ENCODE data around the gene PARS2. TPM values are rescaled to one million over a fixed set of nuclear protein-coding genes. Genes with fewer than 3 reads are reported as not detected.

Gene PARS2
- total and polyA plus RNA-seq, 4 donors: 2.1 to 4.1 (median 3.3) TPM

GRCh38 chr1:54808443-54809207 lies 44.3 kb upstream of the PARS2 start:
- no peak for DNase-seq (ENCODE audit: low spot score)
- TF ChIP-seq, protein P1, sequence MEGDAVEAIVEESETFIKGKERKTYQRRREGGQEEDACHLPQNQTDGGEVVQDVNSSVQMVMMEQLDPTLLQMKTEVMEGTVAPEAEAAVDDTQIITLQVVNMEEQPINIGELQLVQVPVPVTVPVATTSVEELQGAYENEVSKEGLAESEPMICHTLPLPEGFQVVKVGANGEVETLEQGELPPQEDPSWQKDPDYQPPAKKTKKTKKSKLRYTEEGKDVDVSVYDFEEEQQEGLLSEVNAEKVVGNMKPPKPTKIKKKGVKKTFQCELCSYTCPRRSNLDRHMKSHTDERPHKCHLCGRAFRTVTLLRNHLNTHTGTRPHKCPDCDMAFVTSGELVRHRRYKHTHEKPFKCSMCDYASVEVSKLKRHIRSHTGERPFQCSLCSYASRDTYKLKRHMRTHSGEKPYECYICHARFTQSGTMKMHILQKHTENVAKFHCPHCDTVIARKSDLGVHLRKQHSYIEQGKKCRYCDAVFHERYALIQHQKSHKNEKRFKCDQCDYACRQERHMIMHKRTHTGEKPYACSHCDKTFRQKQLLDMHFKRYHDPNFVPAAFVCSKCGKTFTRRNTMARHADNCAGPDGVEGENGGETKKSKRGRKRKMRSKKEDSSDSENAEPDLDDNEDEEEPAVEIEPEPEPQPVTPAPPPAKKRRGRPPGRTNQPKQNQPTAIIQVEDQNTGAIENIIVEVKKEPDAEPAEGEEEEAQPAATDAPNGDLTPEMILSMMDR (IDR thresholded peaks at IDR 0.05; ENCODE audit: low read depth, low read length, missing input control): no peak
- peak; percentile 16 for TF ChIP-seq SP1 (IDR thresholded peaks at IDR 0.05)
- peak; percentile 48 to 80 for TF ChIP-seq RXRA (IDR thresholded peaks at IDR 0.05)
- no peak for TF ChIP-seq HNF4G (IDR thresholded peaks at IDR 0.05)
- no peak for TF ChIP-seq FOXA2 (IDR thresholded peaks at IDR 0.05)
- no peak for TF ChIP-seq JUND (IDR thresholded peaks at IDR 0.05)
- TF ChIP-seq RAD21 (IDR thresholded peaks at IDR 0.05): peak in 1 of 2 donors; percentile 52
- no peak for TF ChIP-seq NR2F2 (IDR thresholded peaks at IDR 0.05)
- peak; percentile 43 to 73 for TF ChIP-seq HNF4A (conservative IDR thresholded peaks at IDR 0.05)
- no peak for TF ChIP-seq MAX (IDR thresholded peaks at IDR 0.05)
- TF ChIP-seq GABPA (IDR thresholded peaks at IDR 0.05 in 1 of 2, conservative IDR thresholded peaks at IDR 0.05 in 1 of 2): no peak
- no peak for TF ChIP-seq ATF3 (IDR thresholded peaks at IDR 0.05)
- TF ChIP-seq FOXA1 (IDR thresholded peaks at IDR 0.05): no peak
- TF ChIP-seq, protein P2, sequence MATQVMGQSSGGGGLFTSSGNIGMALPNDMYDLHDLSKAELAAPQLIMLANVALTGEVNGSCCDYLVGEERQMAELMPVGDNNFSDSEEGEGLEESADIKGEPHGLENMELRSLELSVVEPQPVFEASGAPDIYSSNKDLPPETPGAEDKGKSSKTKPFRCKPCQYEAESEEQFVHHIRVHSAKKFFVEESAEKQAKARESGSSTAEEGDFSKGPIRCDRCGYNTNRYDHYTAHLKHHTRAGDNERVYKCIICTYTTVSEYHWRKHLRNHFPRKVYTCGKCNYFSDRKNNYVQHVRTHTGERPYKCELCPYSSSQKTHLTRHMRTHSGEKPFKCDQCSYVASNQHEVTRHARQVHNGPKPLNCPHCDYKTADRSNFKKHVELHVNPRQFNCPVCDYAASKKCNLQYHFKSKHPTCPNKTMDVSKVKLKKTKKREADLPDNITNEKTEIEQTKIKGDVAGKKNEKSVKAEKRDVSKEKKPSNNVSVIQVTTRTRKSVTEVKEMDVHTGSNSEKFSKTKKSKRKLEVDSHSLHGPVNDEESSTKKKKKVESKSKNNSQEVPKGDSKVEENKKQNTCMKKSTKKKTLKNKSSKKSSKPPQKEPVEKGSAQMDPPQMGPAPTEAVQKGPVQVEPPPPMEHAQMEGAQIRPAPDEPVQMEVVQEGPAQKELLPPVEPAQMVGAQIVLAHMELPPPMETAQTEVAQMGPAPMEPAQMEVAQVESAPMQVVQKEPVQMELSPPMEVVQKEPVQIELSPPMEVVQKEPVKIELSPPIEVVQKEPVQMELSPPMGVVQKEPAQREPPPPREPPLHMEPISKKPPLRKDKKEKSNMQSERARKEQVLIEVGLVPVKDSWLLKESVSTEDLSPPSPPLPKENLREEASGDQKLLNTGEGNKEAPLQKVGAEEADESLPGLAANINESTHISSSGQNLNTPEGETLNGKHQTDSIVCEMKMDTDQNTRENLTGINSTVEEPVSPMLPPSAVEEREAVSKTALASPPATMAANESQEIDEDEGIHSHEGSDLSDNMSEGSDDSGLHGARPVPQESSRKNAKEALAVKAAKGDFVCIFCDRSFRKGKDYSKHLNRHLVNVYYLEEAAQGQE (IDR thresholded peaks at IDR 0.05): no peak
- Histone ChIP-seq H3K36me3 (ENCODE audit: control insufficient read depth in 4 of 4, insufficient read depth in 3 of 4, low read depth in 1 of 4, low read length in 3 of 4) (no peaks in the 10 kb centered on the region), H3K27ac (ENCODE audit: low read depth in 1 of 2, low read length in 2 of 2) (no peak overlapping the region), H3K9ac (ENCODE audit: low read depth in 1 of 2, low read length in 2 of 2) (no peak overlapping the region), H3K4me1 (ENCODE audit: control insufficient read depth in 4 of 4, insufficient read depth in 4 of 4, low read length in 3 of 4) (peaks cover 8 to 49% (median 35%) of the 10 kb centered on the region in 4 donors), H3K9me3 (ENCODE audit: control insufficient read depth in 4 of 4, low read length in 3 of 4) (no peaks in the 10 kb centered on the region), H3K4me3 (ENCODE audit: low read depth in 1 of 3, low read length in 3 of 3) (no peak overlapping the region), H3K27me3 (ENCODE audit: control insufficient read depth in 4 of 4, insufficient read depth in 4 of 4, low read length in 3 of 4) (no peaks in the 10 kb centered on the region)
- WGBS: 56% methylated on average over 12 of the region's 12 CpGs

- Histone ChIP-seq H3K9ac (ENCODE audit: low read depth in 1 of 2, low read length in 2 of 2) (no peak overlapping the region), H3K36me3 (ENCODE audit: control insufficient read depth in 4 of 4, insufficient read depth in 3 of 4, low read depth in 1 of 4, low read length in 3 of 4) (no peaks in the 10 kb centered on the region), H3K27ac (ENCODE audit: low read depth in 1 of 2, low read length in 2 of 2) (no peak overlapping the region), H3K27me3 (ENCODE audit: control insufficient read depth in 4 of 4, insufficient read depth in 4 of 4, low read length in 3 of 4) (no peaks in the 10 kb centered on the region), H3K4me3 (ENCODE audit: low read depth in 1 of 3, low read length in 3 of 3) (no peak overlapping the region), H3K9me3 (ENCODE audit: control insufficient read depth in 4 of 4, low read length in 3 of 4) (no peaks in the 10 kb centered on the region), H3K4me1 (ENCODE audit: control insufficient read depth in 4 of 4, insufficient read depth in 4 of 4, low read length in 3 of 4) (peaks cover 8 to 52% (median 36%) of the 10 kb centered on the region in 4 donors)
- 93% methylated on average over 7 of the region's 7 CpGs for WGBS
- TF ChIP-seq, protein P3, sequence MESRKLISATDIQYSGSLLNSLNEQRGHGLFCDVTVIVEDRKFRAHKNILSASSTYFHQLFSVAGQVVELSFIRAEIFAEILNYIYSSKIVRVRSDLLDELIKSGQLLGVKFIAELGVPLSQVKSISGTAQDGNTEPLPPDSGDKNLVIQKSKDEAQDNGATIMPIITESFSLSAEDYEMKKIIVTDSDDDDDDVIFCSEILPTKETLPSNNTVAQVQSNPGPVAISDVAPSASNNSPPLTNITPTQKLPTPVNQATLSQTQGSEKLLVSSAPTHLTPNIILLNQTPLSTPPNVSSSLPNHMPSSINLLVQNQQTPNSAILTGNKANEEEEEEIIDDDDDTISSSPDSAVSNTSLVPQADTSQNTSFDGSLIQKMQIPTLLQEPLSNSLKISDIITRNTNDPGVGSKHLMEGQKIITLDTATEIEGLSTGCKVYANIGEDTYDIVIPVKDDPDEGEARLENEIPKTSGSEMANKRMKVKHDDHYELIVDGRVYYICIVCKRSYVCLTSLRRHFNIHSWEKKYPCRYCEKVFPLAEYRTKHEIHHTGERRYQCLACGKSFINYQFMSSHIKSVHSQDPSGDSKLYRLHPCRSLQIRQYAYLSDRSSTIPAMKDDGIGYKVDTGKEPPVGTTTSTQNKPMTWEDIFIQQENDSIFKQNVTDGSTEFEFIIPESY (IDR thresholded peaks at IDR 0.05): no peak
- TF ChIP-seq, protein P1 (IDR thresholded peaks at IDR 0.05; ENCODE audit: low read depth, low read length, missing input control): no peak
- no peak for TF ChIP-seq JUND (IDR thresholded peaks at IDR 0.05)
- no peak for TF ChIP-seq HNF4G (IDR thresholded peaks at IDR 0.05)
- no peak for TF ChIP-seq RXRA (IDR thresholded peaks at IDR 0.05)
- TF ChIP-seq, protein P2 (IDR thresholded peaks at IDR 0.05): no peak
- TF ChIP-seq GABPA (IDR thresholded peaks at IDR 0.05 in 1 of 2, conservative IDR thresholded peaks at IDR 0.05 in 1 of 2): no peak
- no peak for DNase-seq (ENCODE audit: low spot score)
These were observed 43.4 kb upstream of the PARS2 start for GRCh38 chr1:54807756-54808155.

Measured in liver (tissue), 9 donors.